ENCODE measurements around the gene COMMD4.
"Not testable (repeated sequence)": the region's sequence is repeated elsewhere in the genome, so short reads cannot be mapped to it uniquely, and the experiment has no call there.

COMMD4 gene

DNA sequence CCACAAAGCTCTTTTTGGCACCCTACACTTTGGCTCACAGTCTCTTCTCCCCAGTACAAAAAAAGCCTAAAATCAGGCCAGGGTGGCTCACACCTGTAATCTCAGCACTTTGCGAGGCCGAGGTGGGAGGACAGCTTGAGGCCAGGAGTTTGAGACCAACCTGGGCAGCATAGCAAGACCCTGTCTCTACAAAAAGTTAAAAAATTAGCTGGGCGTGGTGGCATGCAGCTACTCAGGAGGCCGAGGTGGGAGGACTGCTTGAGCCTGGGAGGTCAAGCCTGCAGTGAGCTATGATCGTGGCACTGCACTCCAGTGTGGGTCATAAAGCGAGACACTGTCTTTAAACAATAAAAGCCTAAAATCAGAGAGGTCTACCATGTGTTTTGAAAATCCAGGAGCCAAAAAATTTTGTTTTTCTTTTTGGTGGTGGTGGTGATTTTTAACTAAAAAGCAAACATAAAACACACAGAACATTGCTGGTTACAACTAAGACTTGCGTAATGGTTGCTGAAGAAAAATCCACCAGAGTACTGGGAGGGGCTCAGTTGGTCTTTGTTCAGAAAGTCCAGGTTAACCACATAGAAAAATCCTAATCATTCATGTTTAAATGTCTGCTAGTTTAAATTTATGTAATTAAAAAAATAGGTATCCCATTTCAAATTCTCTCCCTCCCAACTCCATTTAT, 34.2 kb downstream of the COMMD4 start:
- in situ Hi-C loops (cut with HindIII; ENCODE audit: low sequenced_read_pairs): no loop called here

DNA sequence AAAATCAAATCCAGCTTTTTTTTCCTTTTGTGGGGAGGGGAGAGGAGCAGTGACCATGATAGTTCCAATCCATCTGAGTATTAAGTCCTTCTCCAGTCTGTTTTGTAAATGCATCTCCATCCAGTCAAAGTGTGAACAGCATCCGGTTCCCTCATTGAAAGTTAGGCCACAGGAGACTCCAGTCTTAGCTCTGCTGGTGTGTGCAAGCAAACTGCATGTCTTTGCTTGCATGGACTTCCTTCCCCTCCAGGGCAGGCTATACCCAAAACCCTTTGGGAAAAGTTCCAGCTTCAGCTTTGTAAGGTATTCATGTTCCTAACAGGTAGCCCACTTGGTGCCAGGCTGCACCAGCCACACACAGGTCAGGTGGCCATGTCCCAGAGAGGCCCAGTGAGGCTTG, 35.6 kb downstream of the COMMD4 start:
- in situ Hi-C loops (cut with HindIII; ENCODE audit: low sequenced_read_pairs): no loop called here

DNA sequence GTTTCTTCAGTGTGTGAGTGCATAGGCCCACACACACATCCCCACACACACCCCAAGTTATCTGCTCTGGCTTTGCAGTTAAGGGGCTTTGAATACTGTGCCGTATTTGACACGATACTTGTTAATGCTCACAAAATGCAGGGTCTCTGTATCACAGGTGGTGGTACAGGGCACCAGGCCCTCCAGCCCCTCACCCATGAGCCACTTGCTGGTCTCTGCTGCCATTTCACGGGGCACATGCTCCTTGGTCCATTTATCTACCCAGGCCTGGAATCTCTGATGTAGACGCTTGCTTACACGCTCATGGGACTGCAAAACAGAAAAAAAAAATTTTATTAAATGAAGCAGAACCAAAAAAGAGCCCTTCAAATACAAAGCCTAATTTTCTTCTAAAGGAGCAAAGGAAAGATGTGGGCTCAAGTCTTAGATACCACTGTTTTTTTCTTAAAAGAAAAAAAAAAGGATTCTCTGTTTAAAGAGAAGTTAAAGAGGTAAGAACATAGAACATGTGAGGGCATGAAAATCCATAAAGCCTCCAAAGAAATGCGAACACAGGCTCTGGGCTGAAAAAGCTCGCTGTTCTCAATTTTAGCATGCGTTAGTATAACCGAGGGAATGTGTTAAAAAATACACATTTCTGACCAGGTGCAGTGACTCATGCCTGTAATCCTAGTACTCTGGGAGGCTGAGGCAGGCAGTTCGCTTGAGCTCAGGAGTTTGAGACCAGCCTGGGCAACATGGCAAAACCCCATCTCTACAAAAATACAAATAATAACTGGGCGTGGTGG, 36.2 kb downstream of the COMMD4 start:
- in situ Hi-C loops (cut with HindIII; ENCODE audit: low sequenced_read_pairs): no loop called here

DNA sequence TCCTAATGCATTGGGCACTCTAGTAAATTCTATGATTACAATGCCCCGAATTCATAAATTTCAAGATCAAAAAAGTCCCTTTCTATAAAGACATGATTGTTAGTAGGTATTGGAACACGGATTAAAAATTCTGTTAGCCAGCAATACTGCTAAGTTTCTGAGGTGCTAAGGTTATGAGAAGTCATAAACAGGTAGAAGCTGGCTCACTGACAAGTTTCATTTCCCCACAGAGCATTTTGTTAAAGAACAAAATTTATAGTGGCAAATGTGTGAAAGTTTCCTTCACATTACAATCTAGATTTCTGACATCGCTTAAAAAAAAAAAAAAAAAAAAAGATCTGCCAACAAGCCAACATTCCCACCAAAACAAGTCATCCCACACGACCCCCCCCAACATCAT, 44.9 kb downstream of the COMMD4 start:
- in situ Hi-C loops (cut with HindIII; ENCODE audit: low sequenced_read_pairs): no loop called here

DNA sequence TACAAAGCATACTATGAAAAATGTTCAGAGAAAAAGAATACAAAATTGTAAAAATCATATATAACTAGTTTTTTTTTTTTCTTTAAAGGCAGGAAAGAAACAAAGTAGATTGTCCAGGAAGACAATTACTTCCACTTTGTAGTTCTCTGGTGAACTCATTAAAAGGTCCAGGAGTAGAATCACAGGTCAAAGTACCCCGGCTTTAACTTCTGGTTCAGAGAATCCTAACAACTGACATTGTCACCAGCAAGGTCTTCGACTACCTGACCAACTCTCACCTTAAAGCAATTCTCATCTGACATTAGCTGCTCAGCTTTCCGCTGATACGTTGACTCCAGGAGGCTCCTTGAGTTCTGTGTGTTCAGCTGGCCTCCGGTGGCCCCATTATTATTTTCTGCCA, 48.1 kb downstream of the COMMD4 start:
- in situ Hi-C loops (cut with HindIII; ENCODE audit: low sequenced_read_pairs): not testable (repeated sequence)
